Testis (tissue), 2 donors: ENCODE measurements around the gene TRPC4AP.

Experiments
- CTCF ChIP-seq, 3 experiments: fragments of 450-650 bp in 2 of 3; fragments of 200-600 bp in 1 of 3; sonication (generic) in 1 of 3; IDR thresholded peaks; one replicate each; pipeline ENCODE4 v1.5.1; 2016 to 2019; ENCODE audit warnings: antibody characterized with exemption in 3 of 3, mild to moderate bottlenecking in 2 of 3, moderate library complexity in 1 of 3
- POLR2A ChIP-seq: fragments of 450-650 bp; IDR thresholded peaks from one replicate; pipeline ENCODE4 v1.6.1; 2017; ENCODE audit warnings: antibody characterized with exemption, mild to moderate bottlenecking, moderate library complexity

- TF ChIP-seq CTCF (IDR thresholded peaks at IDR 0.05), result no peak
- TF ChIP-seq POLR2A, result no peak
These were observed 70.8 kb downstream of the TRPC4AP start for GRCh38 chr20:35021831-35022230.
